Cerebellar nuclear complex (tissue), 1 donor: Measurements from ENCODE around the gene D2HGDH.

Experiments used
- DNase-seq, 2 experiments: peaks; one replicate each; lab custom pipeline; 2025; lab: John Stamatoyannopoulos, UW

D2HGDH gene

GRCh38 chr2:241734467-241735208 is at the start of gene D2HGDH:
D2HGDH (plus strand) TSS chr2:241734630; CDS start chr2:241735225, 595 bp downstream.
- peak in 1 of 2 experiments; percentile 35 for DNase-seq

DNA sequence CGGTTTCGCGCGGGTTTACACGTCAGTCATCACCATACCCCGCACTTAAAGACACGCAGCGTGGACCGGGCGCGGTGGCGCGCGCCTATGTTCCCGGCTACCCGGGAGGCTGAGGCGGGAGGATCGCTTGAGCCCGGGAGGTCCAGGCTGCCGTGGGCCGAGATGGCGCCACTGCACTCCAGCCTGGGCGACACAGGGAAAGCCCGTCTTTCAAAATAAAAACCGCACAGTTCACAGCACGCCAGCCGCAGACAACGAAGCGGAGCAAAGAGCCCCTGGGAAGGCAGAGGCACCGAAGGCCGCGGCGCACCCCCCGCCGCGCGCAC is 48.1 kb upstream of the D2HGDH start:
- no peak for DNase-seq

- DNase-seq: peak; percentile 60 to 75
These were observed 47.6 kb upstream of the D2HGDH start, which contains the start of gene DTYMK for GRCh38 chr2:241686650-241687425. DTYMK (minus strand) TSS chr2:241686815; CDS start chr2:241686783, 32 bp downstream.

GRCh38 chr2:241689306-241689705 is 45.1 kb upstream of the D2HGDH start:
- no peak for DNase-seq

DNA sequence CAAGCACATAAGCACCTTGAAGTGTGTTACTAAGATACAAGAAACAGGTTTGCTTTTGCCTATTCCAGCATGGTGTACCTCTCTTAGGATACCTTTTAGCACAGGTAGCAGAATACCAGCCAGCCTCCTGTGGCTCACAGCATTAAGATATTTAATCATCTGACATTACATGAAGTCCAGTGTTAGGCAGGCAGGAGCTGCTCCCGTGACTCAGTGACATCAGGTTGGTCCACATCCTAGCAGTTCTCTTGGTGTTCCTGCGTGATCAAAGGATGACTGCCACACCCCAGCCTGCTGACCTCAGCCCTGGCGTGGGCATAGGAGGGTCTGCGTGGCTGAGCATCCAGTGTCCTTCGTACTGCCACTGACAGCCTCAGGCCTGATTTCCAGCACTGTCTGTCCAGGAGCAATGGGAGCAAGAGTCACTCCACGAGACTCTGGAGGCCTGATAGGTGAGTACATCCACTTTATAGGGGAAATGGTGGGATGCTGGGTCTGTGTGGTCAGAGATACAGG is 44.2 kb upstream of the D2HGDH start:
- DNase-seq: no peak

DNA sequence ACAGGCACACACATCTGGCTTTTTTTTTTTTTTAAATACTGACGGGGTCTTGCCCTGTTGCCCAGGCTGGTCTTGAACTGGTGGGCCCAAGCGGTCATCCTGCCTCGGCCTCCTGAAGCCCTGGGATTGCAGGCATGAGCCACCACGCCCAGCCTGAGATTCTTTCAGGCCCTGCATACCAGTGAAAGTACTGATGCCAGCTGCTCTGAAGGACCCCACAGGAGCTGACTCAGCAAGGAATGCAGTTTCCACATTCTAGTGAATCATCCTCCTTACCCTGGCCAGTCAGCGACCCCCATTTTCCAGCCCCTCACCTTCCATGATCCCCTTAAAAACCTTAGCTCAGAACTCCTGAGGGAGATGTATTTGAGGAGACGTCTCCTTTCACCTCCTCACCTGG is 42.0 kb upstream of the D2HGDH start:
- no peak for DNase-seq

DNA sequence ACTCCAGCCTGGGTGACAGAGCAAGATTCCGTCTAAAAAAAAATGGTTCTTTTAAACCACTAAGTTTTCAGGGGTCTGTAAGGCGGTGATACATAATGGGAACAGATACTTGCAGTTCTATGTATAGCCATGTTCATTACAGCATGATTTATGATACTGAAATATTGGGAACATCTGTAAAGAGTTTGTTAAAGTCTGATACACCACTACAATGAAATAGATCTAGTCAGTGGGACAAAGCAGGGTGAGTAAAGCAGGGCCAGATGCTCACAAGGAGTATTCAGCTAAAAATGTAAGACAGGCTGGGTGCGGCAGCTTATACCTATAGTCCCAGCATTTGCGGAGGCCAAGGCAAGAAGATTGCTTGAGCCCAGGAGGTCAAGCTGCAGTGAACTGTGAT is 38.8 kb upstream of the D2HGDH start:
- no peak for DNase-seq

DNA sequence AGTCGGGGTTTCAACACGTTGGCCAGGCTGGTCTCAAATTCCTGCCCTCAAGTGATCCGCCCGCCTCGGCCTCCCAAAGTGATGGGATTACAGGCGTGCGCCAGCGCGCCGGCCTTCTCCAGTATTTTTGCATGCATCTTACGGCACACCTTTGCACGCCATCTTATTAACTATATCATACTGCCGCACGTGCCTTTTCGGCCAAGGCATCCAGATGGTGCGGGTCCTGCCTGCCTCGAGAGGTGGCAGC is 33.4 kb upstream of the D2HGDH start:
- peak in 1 of 2 experiments; percentile 8 for DNase-seq

DNA sequence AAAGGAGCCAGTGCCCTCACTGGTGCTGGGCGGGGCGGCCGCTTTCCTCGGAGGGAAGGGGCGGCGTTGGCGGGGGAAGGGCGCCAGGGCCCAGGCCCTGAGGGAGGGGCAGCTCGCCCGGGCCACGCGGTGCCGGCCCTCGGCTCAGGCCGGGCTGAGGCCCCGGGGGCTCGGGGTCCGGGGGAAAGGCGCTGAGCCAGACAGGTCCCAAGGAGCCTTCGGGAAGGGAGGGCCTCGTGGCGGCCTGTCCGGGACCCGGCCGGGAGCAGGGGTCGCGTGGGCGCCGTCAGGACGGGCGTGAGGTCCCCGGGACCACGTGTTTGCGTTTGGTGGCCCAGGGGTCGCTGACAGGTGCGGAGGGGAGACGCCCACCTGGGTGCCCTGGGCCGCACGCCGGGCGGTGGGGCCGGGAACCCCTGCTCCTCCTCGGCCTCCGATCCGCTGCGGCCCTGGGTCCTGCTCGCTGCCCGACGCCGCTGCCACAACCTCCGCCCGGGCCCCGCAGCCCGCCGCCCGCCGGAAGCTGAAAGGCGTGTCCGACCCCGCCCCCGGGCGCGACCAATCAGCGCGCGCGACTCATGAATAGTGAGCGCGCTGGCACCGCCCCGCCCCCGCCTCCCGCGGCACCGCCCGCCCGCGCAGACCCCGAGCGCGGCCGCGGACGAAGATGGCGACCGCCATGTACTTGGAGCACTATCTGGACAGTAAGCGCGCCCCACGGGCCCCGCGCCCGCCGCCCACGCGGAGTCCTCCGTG is 32.9 kb upstream of the D2HGDH start, which contains the start of gene ING5:
Gene ING5, plus strand, starts transcription at position 641 of the 756 bp plus-strand sequence. Its CDS starts 27 bp downstream, at position 668.
- DNase-seq: peak in 1 of 2 experiments; percentile 34

- DNase-seq: peak in 1 of 2 experiments; percentile 28
These were observed 32.0 kb upstream of the D2HGDH start for GRCh38 chr2:241702155-241703031.

DNA sequence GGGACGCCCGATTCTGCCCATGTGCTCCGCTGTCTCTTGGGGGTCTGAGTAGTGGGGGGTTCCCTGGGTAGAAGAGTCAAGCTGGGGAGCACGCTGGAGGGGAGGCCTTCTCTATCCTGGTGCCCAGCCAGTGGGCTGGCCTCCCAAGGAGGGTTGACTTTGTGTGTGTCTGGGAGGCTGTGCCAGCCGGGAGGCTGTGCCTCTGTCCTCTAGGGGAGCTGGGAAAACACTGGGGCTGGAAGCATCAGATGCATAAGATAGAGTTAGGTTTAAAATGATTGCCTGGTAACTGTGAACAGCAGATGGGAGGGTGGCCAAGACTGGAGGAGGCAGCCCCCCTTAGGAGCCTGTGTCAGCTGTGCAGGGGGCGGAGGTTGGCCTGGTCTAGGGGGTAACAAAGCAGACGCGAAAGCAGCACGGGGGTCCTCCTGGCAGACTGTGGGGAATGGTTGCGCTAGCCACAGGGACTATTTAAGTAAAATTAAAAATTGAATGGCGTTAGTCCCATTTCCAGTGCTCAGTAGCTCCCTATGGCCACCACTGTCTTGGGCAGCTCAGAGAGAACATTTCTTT is 31.3 kb upstream of the D2HGDH start:
- DNase-seq: no peak

DNA sequence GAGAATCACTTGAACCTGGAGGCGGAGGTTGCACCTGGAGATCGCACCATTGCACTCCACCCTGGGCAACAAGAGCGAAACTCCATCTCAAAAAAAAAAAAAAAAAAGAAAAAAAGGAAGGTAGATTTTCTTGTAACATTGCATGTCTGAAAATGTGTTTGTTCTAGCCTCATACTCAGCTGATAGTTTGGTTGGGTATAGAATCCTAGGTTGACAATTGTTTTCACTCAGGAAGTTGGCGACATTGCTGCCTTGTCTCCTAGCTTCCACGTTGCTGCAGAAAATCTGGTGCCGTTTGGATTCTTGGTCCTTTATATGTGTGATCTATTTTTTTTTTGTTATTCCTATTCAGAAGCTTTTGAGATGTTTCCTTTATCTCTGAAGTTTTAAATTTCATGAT is 27.9 kb upstream of the D2HGDH start:
- no peak for DNase-seq

DNA sequence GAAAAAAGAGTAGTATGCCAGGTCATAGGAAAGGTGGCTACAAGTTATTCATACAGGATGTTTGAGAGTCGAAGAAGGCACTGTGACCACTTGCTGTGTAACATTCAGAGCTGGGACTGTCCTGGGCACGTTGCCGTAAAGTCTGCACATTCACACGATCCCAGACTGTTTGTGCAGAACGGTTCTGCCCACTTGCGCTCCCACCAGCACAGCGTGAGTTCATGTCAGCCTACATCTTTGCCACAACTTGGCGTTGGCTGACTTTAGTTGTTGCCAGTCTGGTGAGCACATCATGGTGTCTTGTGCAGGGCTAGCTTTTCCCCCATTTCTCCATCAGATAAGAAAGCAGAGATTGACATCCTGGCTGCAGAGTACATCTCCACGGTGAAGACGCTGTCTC is 25.6 kb upstream of the D2HGDH start:
- DNase-seq: no peak

GRCh38 chr2:241719093-241719492 is 15.3 kb upstream of the D2HGDH start:
- no peak for DNase-seq

DNA sequence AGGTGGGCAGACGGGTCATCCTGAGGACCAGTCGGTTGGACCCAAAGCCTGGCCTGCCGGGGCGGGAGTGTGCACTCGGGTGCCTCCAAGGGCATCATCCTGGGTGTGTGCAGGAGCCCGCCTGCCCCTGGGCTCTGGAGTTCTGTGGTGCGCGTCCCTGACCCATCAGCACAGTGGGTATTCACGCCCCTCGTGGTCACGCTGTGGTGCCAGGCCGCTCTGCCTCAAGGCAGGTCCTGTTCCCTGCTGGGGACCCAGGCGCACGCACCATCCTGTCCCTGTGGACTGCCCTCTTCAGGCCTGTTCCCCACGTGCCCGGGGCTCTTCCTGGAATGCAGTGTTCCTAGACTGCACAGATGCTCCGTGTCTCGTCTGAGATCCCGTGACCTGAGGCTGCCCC is 14.3 kb upstream of the D2HGDH start:
- no peak for DNase-seq

GRCh38 chr2:241720560-241720959 is 13.9 kb upstream of the D2HGDH start:
- DNase-seq: no peak

GRCh38 chr2:241721852-241722251 is 12.6 kb upstream of the D2HGDH start:
- DNase-seq: no peak

DNA sequence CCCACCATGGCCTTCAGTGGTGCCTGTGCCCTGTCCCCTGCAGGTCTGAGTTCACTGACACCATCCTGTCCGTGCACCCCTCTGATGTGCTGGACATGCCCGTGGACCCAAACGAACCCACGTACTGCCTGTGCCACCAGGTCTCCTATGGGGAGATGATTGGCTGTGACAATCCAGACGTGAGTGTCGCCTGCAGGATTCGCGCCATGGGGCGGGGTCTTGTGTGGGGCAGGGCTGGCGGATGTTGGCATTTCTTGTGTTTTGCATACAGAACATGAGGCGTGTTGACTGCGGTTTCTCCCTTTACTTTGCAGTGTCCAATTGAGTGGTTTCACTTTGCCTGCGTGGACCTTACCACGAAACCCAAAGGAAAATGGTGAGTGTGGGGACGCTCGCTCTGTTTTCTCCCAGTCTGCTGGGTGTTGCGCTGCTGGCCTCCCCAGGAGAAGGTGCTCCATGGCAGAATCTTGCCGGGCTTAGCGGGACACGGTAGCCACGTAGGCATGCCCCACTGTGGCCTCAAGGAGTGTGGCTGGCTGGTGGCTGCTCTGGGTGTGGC is 11.5 kb upstream of the D2HGDH start:
- DNase-seq: no peak

- no peak for DNase-seq
These were observed 10.0 kb upstream of the D2HGDH start for GRCh38 chr2:241724259-241724974.
